SK-N-SH (cell line): ENCODE measurements around the gene ZBTB22. TPM values are rescaled to one million over a fixed set of nuclear protein-coding genes. Genes with fewer than 3 reads are reported as not detected.
A peak's percentile ranks its signal among the peaks of the same experiment; 100 is the strongest.

Experiments used
- CTCF ChIA-PET: fragments of 300-600, 350-600 bp; formaldehyde crosslinking; extraction: SDS; loops from one replicate; lab custom pipeline; 2021; lab: Yijun Ruan, JAX
- POLR2A ChIA-PET: fragments of 350-600 bp; sonication (Branson Sonifier 250); formaldehyde crosslinking; extraction: SDS; loops from one replicate; lab custom pipeline; 2020; ENCODE audit warnings: antibody characterized with exemption, inconsistent platforms; lab: Yijun Ruan, JAX
- DNase-seq: peaks from one replicate; pipeline ENCODE4 v3.0.0; 2012
- H2AFZ ChIP-seq: fragments of 200-600 bp; sonication (generic); 2 replicates; pipeline ENCODE4 v1.8.1; 2016; ENCODE audit warnings: antibody characterized with exemption, mild to moderate bottlenecking, low read depth
- H3F3A ChIP-seq: fragments of 200-600 bp; sonication (generic); replicated peaks from 2 replicates; pipeline ENCODE3; 2016; ENCODE audit warnings: antibody characterized with exemption, mild to moderate bottlenecking; ENCODE audit not compliant: insufficient read depth
- H3K27ac ChIP-seq, 2 experiments: fragments of 200-500 bp in 1 of 2; fragments of 200-600 bp in 1 of 2; sonication (Bioruptor generic) in 1 of 2; sonication (generic), shearing (Covaris generic) in 1 of 2; 2 replicates each; pipeline versions ENCODE4 v1.5.1 to v1.6.1; 2014 to 2016; ENCODE audit warnings: low read depth in 2 of 2, inconsistent platforms in 1 of 2, low read length in 1 of 2, mild to moderate bottlenecking in 1 of 2, mixed read lengths in 1 of 2
- H3K27me3 ChIP-seq: fragments of 200-600 bp; sonication (generic), shearing (Covaris generic); 2 replicates; pipeline ENCODE4 v1.6.1; 2016; ENCODE audit warnings: mixed run types; ENCODE audit not compliant: insufficient read depth
- H3K36me3 ChIP-seq, 2 experiments: fragments of 200-500 bp in 1 of 2; fragments of 200-600 bp in 1 of 2; sonication (Bioruptor generic) in 1 of 2; sonication (generic) in 1 of 2; replicated peaks in 1 of 2; 2 replicates each; pipeline versions ENCODE3 to v1.5.1; 2014 to 2016; ENCODE audit warnings: low read length in 1 of 2, mild to moderate bottlenecking in 1 of 2; ENCODE audit not compliant: insufficient read depth in 2 of 2, control insufficient read depth in 1 of 2
- H3K4me1 ChIP-seq, 2 experiments: fragments of 200-500 bp in 1 of 2; fragments of 200-600 bp in 1 of 2; sonication (Bioruptor generic) in 1 of 2; sonication (generic), shearing (Covaris generic) in 1 of 2; 2 replicates each; pipeline versions ENCODE4 v1.5.1 to v1.6.1; 2014 to 2016; ENCODE audit warnings: low read depth in 1 of 2, low read length in 1 of 2, mixed run types in 1 of 2; ENCODE audit not compliant: insufficient read depth in 2 of 2, control insufficient read depth in 1 of 2
- H3K4me2 ChIP-seq: fragments of 200-600 bp; sonication (generic), shearing (Covaris generic); 2 replicates; pipeline ENCODE4 v1.6.1; 2017; ENCODE audit warnings: mixed run types
- H3K4me3 ChIP-seq, 2 experiments: fragments of 200-500 bp in 1 of 2; fragments of 200-600 bp in 1 of 2; sonication (Bioruptor generic) in 1 of 2; sonication (generic), shearing (Covaris generic) in 1 of 2; 2 replicates each; pipeline versions ENCODE4 v1.5.1 to v1.8.1; 2014 to 2016; ENCODE audit warnings: low read depth in 2 of 2, inconsistent platforms in 1 of 2, low read length in 1 of 2, mild to moderate bottlenecking in 1 of 2, mixed read lengths in 1 of 2, moderate library complexity in 1 of 2
- H3K79me2 ChIP-seq: fragments of 200-600 bp; sonication (generic); 2 replicates; pipeline ENCODE4 v1.8.1; 2017; ENCODE audit warnings: mild to moderate bottlenecking; ENCODE audit not compliant: insufficient read depth
- H3K9ac ChIP-seq: fragments of 200-600 bp; sonication (generic); 2 replicates; pipeline ENCODE4 v1.6.1; 2017; ENCODE audit warnings: mixed run types
- H3K9me2 ChIP-seq: fragments of 200-600 bp; sonication (generic); 2 replicates; pipeline ENCODE4 v1.6.1; 2017; ENCODE audit warnings: mixed run types
- H3K9me3 ChIP-seq: fragments of 200-600 bp; sonication (generic); 2 replicates; pipeline ENCODE4 v1.6.1; 2017; ENCODE audit warnings: mixed run types, mild to moderate bottlenecking, moderate library complexity
- H4K20me1 ChIP-seq: fragments of 200-600 bp; sonication (generic); 2 replicates; pipeline ENCODE4 v1.6.1; 2017; ENCODE audit warnings: mild to moderate bottlenecking, mixed run types; ENCODE audit not compliant: insufficient read depth
- CHD2 ChIP-seq: fragments of 150-350 bp; IDR thresholded peaks from 2 replicates; pipeline ENCODE4 v1.6.1; 2018; ENCODE audit warnings: low read length; ENCODE audit not compliant: partially characterized antibody
- ELF1 ChIP-seq: IDR thresholded peaks from 2 replicates; pipeline ENCODE4 v1.4.0; 2012
- EZH2phosphoT487 ChIP-seq: fragments of 200-600 bp; sonication (generic); IDR thresholded peaks from 2 replicates; pipeline ENCODE4 v1.6.1; 2017; ENCODE audit warnings: low read depth, mixed run types, mild to moderate bottlenecking, antibody characterized with exemption, moderate library complexity, borderline replicate concordance
- JUND ChIP-seq: IDR thresholded peaks from 2 replicates; pipeline ENCODE4 v1.4.0; 2012
- MEF2A ChIP-seq: IDR thresholded peaks from 2 replicates; pipeline ENCODE4 v1.4.0; 2012; ENCODE audit warnings: low read depth, borderline replicate concordance
- NFIC ChIP-seq: IDR thresholded peaks from 2 replicates; pipeline ENCODE4 v1.4.0; 2012; ENCODE audit warnings: borderline replicate concordance
- POLR2AphosphoS5 ChIP-seq: IDR thresholded peaks from 2 replicates; pipeline ENCODE4 v1.6.1; 2012; ENCODE audit warnings: low read depth, low read length
- RAD21 ChIP-seq: IDR thresholded peaks from 2 replicates; pipeline ENCODE4 v1.6.1; 2012; ENCODE audit warnings: mild to moderate bottlenecking, low read length
- REST ChIP-seq: IDR thresholded peaks from 2 replicates; pipeline ENCODE4 v1.6.1; 2012; ENCODE audit warnings: mild to moderate bottlenecking, low read depth, low read length, moderate library complexity
- SIN3A ChIP-seq: IDR thresholded peaks from 2 replicates; pipeline ENCODE4 v1.6.1; 2012; ENCODE audit warnings: low read depth, mild to moderate bottlenecking, low read length, moderate library complexity, borderline replicate concordance
- SMC3 ChIP-seq: IDR thresholded peaks from 2 replicates; pipeline ENCODE4 v1.6.1; 2012; ENCODE audit warnings: low read depth, low read length, improper control_type of control experiment
- TAF1 ChIP-seq: IDR thresholded peaks from 2 replicates; pipeline ENCODE4 v1.6.1; 2012; ENCODE audit warnings: low read depth, mild to moderate bottlenecking, low read length, moderate library complexity, borderline replicate concordance
- TCF12 ChIP-seq: IDR thresholded peaks from 2 replicates; pipeline ENCODE4 v1.4.0; 2012
- USF2 ChIP-seq: fragments of 150-350 bp; IDR thresholded peaks from 2 replicates; pipeline ENCODE4 v1.6.1; 2017; ENCODE audit warnings: antibody characterized with exemption, low read length, low read depth, borderline replicate concordance
- WGBS: methylation state at CpG from one replicate; pipeline ENCODE4 v1.1.6; 2017; ENCODE audit warnings: low lambda C conversion rate; 5-methylcytosine and 5-hydroxymethylcytosine counted together
- polyA plus RNA-seq, 3 experiments: library from polyadenylated mRNA; depleted of rRNA; stranded (reverse); fragments of >200 nt; gene quantifications; 2 replicates each; pipeline ENCODE4 v1.2.3, GENCODE V29; 2012
- TF ChIP-seq, protein P1 (sequence below): fragments of 200-600 bp; sonication (generic); IDR thresholded peaks from 2 replicates; pipeline ENCODE4 v1.6.1; 2017; ENCODE audit warnings: antibody characterized with exemption, mild to moderate bottlenecking, moderate library complexity
- TF ChIP-seq, protein P2 (sequence below): IDR thresholded peaks from 2 replicates; pipeline ENCODE4 v1.4.0; 2012; ENCODE audit warnings: low read depth, borderline replicate concordance

ZBTB22 gene
- polyA plus RNA-seq, 1 of the 3 experiments (the other 2 are of a cell fraction), result 19.5 TPM

DNA sequence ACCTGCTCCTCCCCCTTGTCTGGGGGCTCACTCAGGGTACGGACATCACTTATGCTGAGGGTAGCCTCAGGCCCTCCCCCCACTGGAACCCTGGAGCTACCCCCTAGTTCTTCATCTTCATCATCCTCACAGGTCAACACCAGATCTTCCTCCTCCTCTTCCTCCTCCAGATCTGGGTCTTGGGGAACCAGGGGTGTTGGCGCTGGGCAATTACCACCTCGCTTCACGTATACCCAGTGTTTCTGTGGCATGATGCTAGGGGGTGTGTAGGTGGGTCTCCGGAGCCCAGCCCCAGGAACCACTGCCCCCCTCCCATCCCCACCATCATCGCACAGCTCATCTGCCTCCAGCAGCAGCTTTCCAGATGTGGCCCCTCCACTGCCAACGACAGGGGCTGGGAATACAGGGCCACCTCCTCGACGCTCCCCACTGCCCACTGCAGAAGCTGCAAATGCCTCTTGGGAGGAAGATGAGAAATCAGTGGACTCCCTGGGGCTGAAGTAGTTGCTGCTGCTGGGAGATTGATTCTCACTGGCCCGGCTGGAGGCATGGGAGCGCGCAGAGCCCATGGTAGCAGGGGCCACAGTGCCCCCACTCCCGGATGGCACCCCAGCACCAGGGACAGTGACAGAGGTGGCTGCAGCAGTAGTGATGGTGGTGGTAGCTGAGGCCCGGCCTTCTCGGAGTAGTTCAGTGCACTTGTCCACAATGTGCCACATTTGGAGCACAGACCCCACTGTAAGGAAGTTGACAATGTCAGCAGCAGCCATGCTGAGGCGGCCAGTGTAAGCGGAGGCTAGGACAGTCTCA is 1.5 kb downstream of the ZBTB22 start:
- no peak overlapping the region; a peak in 1 of 4 replicates for H3K27ac ChIP-seq
- H3K36me3 ChIP-seq, result peaks cover 24 to 26% of the 10 kb centered on the region in 2 experiments
- peaks cover 23 to 51% of the 10 kb centered on the region in 2 experiments; a peak in 3 of 4 replicates for H3K4me1 ChIP-seq
- H3K9me2 ChIP-seq, result no peaks in the 10 kb centered on the region
- H3K27me3 ChIP-seq, result no peaks in the 10 kb centered on the region
- H3K4me2 ChIP-seq, result no peak overlapping the region
- H3K79me2 ChIP-seq, result peaks cover 65% of the 10 kb centered on the region
- 97% methylated on average over 15 of the region's 17 CpGs for WGBS
- H4K20me1 ChIP-seq, result peaks cover 8% of the 10 kb centered on the region; the same call in 1 of the 2 replicates
- no peak overlapping the region for H3K4me3 ChIP-seq
- H3K9me3 ChIP-seq, result no peaks in the 10 kb centered on the region
- no peak overlapping the region for H2AFZ ChIP-seq
- TF ChIP-seq SIN3A (no peak), REST (0 out of 2 replicates have a peak, but pooled peaks have one; percentile 41), USF2 (no peak), POLR2AphosphoS5 (no peak)
- ChIA-PET CTCF (interaction anchor here (0.8 to 2.9 kb wide), 2 partner anchors 17 kb away, joined by 3 to 11 read pairs; no protein-coding TSS in a partner anchor), POLR2A (interaction anchor here (1.1 kb wide), 1 partner anchor 44 kb away, joined by 3 read pairs; the partner anchor contains the start of gene RPS18)
- no peak overlapping the region for H3K9ac ChIP-seq
- peaks cover 36% of the 10 kb centered on the region for H3F3A ChIP-seq
- DNase-seq, result peak; percentile 4

- no peak overlapping the region for H2AFZ ChIP-seq
- no peaks in the 10 kb centered on the region for H3K27me3 ChIP-seq
- CTCF ChIA-PET, result interaction anchor here (0.8 kb wide), 1 partner anchor 16 kb away, joined by 3 read pairs; no protein-coding TSS in a partner anchor
- WGBS, result 91% methylated on average over 39 of the region's 47 CpGs
- DNase-seq, result peak; percentile 4
- H3K36me3 ChIP-seq, result peaks cover 17 to 30% of the 10 kb centered on the region in 2 experiments
- POLR2A ChIA-PET, result interaction anchor here (1.1 kb wide), 1 partner anchor 43 kb away, joined by 3 read pairs; the partner anchor contains the start of gene RPS18
- H3K9ac ChIP-seq, result no peak overlapping the region
- peak overlapping the region; percentile 100 for H3K4me2 ChIP-seq
- peaks cover 8% of the 10 kb centered on the region; the same call in 1 of the 2 replicates for H4K20me1 ChIP-seq
- H3K4me3 ChIP-seq, result no peak overlapping the region; a peak in 1 of 4 replicates
- no peaks in the 10 kb centered on the region for H3K9me2 ChIP-seq
- peaks cover 66% of the 10 kb centered on the region for H3K79me2 ChIP-seq
- peaks cover 28% of the 10 kb centered on the region for H3F3A ChIP-seq
- peak overlapping the region; percentile 89 to 94; a peak in 3 of 4 replicates for H3K27ac ChIP-seq
- H3K9me3 ChIP-seq, result no peaks in the 10 kb centered on the region
- H3K4me1 ChIP-seq, result peaks cover 20 to 43% of the 10 kb centered on the region in 2 experiments; a peak in 2 of 4 replicates
- TF ChIP-seq CHD2, result no peak
- TF ChIP-seq, protein P1, sequence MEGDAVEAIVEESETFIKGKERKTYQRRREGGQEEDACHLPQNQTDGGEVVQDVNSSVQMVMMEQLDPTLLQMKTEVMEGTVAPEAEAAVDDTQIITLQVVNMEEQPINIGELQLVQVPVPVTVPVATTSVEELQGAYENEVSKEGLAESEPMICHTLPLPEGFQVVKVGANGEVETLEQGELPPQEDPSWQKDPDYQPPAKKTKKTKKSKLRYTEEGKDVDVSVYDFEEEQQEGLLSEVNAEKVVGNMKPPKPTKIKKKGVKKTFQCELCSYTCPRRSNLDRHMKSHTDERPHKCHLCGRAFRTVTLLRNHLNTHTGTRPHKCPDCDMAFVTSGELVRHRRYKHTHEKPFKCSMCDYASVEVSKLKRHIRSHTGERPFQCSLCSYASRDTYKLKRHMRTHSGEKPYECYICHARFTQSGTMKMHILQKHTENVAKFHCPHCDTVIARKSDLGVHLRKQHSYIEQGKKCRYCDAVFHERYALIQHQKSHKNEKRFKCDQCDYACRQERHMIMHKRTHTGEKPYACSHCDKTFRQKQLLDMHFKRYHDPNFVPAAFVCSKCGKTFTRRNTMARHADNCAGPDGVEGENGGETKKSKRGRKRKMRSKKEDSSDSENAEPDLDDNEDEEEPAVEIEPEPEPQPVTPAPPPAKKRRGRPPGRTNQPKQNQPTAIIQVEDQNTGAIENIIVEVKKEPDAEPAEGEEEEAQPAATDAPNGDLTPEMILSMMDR, result no peak
- TF ChIP-seq TCF12, result no peak
- TF ChIP-seq, protein P2, sequence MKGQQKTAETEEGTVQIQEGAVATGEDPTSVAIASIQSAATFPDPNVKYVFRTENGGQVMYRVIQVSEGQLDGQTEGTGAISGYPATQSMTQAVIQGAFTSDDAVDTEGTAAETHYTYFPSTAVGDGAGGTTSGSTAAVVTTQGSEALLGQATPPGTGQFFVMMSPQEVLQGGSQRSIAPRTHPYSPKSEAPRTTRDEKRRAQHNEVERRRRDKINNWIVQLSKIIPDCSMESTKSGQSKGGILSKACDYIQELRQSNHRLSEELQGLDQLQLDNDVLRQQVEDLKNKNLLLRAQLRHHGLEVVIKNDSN, result no peak
- TF ChIP-seq JUND, result no peak
- no peak for TF ChIP-seq MEF2A
- TF ChIP-seq POLR2AphosphoS5, result no peak
- no peak for TF ChIP-seq TAF1
- no peak for TF ChIP-seq SMC3
- no peak for TF ChIP-seq EZH2phosphoT487
- no peak for TF ChIP-seq RAD21
- no peak for TF ChIP-seq NFIC
- no peak for TF ChIP-seq ELF1
Measured at GRCh38 chr6:33314943-33315792, 2.4 kb downstream of the ZBTB22 start.
